NT2/D1 (cell line): Measurements from ENCODE around the gene BMAL1.

ENCODE experiments used
- DNase-seq: peaks from one replicate; pipeline ENCODE4 v3.0.0-alpha.2; 2011; ENCODE audit warnings: low read depth, low spot score
- H3K27me3 ChIP-seq: 2 replicates; pipeline ENCODE4 v1.6.0; 2011; ENCODE audit warnings: mild to moderate bottlenecking; ENCODE audit not compliant: insufficient read length, insufficient read depth
- H3K36me3 ChIP-seq: 2 replicates; pipeline ENCODE4 v1.6.1; 2011; ENCODE audit warnings: mild to moderate bottlenecking, low read length, mixed read lengths; ENCODE audit not compliant: insufficient read depth, insufficient read length
- H3K4me1 ChIP-seq: 2 replicates; pipeline ENCODE4 v1.5.1; 2011; ENCODE audit not compliant: insufficient read depth, insufficient read length
- H3K4me3 ChIP-seq: 2 replicates; pipeline ENCODE4 v1.5.1; 2011; ENCODE audit warnings: low read depth; ENCODE audit not compliant: insufficient read length
- H3K9ac ChIP-seq: 2 replicates; pipeline ENCODE4 v1.6.0; 2011; ENCODE audit warnings: low read depth; ENCODE audit not compliant: insufficient read length
- H3K9me3 ChIP-seq: 2 replicates; pipeline ENCODE4 v1.5.1; 2011; ENCODE audit warnings: mild to moderate bottlenecking, low read length; ENCODE audit not compliant: insufficient read depth
- SUZ12 ChIP-seq: IDR thresholded peaks from 2 replicates; pipeline ENCODE4 v1.6.1; 2011; ENCODE audit not compliant: insufficient read length, insufficient read depth; ENCODE audit errors: extremely low read depth
- YY1 ChIP-seq: IDR thresholded peaks from 2 replicates; pipeline ENCODE4 v1.6.1; 2011; ENCODE audit not compliant: insufficient read length, insufficient read depth
- ZNF274 ChIP-seq: IDR thresholded peaks from 2 replicates; pipeline ENCODE4 v1.6.1; 2011; ENCODE audit warnings: mild to moderate bottlenecking, low read depth, low read length

The BMAL1 gene

DNA sequence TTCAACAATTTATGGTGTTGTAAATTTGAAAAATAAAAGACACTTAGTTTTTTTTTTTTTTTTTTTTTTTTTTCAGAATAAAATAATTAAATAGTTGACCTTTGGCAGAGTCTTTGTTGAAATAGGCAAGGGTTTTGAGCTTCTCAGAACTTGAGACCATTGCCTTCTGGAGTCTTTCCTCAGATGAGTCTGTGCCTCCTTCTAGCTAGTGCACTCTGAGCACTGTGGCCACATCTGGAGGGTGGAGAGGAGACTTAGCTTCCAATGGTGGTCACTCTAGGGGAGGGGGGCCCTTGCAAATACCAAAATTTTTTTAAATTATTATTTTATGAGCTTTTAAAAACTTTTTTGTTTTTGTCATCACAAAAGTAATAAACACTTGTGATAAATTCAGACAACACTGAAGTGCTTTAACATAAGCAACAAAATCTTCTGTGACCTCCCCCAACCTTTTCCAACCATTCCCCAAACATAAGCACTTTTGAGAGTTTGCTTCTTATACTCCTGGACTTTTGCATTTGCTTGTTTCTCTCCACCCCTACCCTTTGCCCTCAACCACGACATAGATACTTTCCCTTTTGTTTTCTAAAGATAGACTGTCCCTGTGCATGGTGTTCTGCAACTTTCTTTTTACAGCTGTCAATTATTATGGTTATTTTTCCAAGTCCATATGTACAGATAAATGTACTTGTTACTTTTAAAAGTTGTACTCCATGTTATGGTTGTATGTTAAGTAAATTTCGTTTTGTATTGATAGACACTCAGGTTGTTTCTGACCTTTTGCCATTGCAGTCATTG is 41.1 kb downstream of the BMAL1 start:
- H3K9ac ChIP-seq, result no peak overlapping the region
- no peaks in the 10 kb centered on the region for H3K9me3 ChIP-seq
- no peaks in the 10 kb centered on the region for H3K36me3 ChIP-seq
- H3K27me3 ChIP-seq, result no peaks in the 10 kb centered on the region
- no peak overlapping the region for H3K4me3 ChIP-seq
- TF ChIP-seq SUZ12, result no peak
- no peak for TF ChIP-seq YY1
- TF ChIP-seq ZNF274, result no peak
- no peak for DNase-seq
- peaks cover 5% of the 10 kb centered on the region for H3K4me1 ChIP-seq

DNA sequence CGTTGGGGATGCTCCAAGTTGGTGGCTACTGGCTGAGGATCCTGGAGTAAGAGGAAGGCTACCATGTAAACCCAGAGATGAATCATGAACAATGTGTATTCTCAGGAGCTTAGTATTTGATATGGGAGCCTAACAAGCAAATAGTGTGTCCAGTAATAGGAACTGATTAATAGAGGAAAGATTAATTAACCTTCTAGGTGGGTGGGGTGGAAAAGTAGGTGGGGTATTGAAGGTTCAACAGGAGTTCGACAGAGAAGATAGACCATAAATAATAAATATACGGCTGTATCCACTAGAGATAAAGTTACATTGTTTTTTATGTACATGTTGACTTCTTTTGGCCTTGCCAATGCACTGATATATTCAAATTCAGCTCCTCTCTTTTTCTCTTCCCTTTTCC is 43.1 kb downstream of the BMAL1 start:
- no peaks in the 10 kb centered on the region for H3K36me3 ChIP-seq
- H3K4me1 ChIP-seq, result no peaks in the 10 kb centered on the region
- H3K4me3 ChIP-seq, result no peak overlapping the region
- TF ChIP-seq YY1 (no peak), ZNF274 (no peak), SUZ12 (no peak)
- no peak overlapping the region for H3K9ac ChIP-seq
- DNase-seq, result no peak
- H3K9me3 ChIP-seq, result no peaks in the 10 kb centered on the region
- no peaks in the 10 kb centered on the region for H3K27me3 ChIP-seq

DNA sequence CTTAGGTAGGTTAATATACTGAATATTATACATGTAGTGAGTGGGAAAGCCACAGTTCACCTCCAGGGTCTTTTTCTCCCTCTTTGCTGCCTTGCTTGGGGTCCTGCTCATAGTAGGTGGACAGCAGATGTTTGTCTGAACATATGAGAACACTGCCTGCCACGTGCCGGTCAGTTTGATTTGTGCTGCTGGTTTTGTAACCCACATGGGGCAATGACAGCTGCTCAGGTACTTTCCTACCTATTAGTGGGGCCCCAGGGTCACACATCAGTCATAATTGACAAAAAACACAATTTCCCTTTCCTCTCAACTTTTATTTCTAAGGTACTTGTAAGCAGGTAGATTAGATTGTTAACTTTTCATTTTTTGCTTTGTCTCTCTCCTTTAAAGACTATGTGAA is 43.8 kb downstream of the BMAL1 start:
- Histone ChIP-seq H3K4me1 (no peaks in the 10 kb centered on the region), H3K9me3 (no peaks in the 10 kb centered on the region), H3K36me3 (no peaks in the 10 kb centered on the region), H3K4me3 (no peak overlapping the region), H3K9ac (no peak overlapping the region), H3K27me3 (no peaks in the 10 kb centered on the region)
- no peak for DNase-seq
- no peak for TF ChIP-seq ZNF274
- TF ChIP-seq YY1, result no peak
- TF ChIP-seq SUZ12, result no peak

DNA sequence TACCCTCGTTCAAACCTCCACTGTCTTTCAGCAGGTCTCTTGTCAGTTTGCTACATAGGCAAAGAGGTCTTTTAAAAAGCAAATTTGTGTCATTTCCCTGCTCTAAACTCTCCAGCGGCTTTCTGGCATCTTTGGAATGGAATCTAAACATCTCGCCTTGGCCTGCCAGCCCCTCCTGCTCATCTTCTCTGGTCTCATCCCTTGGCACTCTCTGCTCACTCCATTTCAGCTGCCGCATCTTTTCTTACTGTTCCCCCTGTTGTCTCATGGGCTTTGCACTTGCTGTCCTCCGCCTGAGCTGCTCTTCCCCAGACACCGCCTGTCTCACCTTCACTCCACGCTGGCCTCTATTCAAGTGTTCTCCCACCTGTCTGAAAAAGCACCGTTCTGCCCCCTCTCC is 46.6 kb downstream of the BMAL1 start:
- Histone ChIP-seq H3K36me3 (no peaks in the 10 kb centered on the region), H3K9ac (no peak overlapping the region)
- no peak for DNase-seq

DNA sequence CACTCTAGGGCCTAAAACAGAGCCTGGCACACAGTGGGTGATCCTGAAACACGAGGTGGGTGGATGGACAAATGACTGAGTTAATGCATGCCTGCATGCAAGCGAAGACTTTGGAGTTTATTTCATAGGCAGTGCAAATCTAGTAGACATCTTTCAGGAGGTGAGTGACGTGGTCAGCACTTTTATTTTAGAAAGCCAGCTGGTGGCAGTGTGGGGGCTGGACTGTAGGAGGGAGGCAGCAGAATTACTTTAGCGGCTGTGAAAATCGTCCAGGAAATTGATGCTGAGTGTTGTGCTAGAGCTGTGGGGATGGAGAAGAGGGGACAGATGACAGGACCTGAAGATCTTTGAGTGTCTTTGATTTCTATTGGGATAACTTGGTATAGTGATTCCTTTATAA is 47.1 kb downstream of the BMAL1 start:
- no peaks in the 10 kb centered on the region for H3K9me3 ChIP-seq
- no peak for DNase-seq
- no peaks in the 10 kb centered on the region for H3K4me1 ChIP-seq
- no peaks in the 10 kb centered on the region for H3K27me3 ChIP-seq
- TF ChIP-seq YY1 (no peak), SUZ12 (no peak), ZNF274 (no peak)
- H3K9ac ChIP-seq, result no peak overlapping the region
- H3K36me3 ChIP-seq, result no peaks in the 10 kb centered on the region
- no peak overlapping the region for H3K4me3 ChIP-seq

More for the DNA sequence above, 46.6 kb downstream of the BMAL1 start:
- Histone ChIP-seq H3K27me3 (no peaks in the 10 kb centered on the region), H3K9me3 (no peaks in the 10 kb centered on the region), H3K4me1 (no peaks in the 10 kb centered on the region), H3K4me3 (no peak overlapping the region)
- TF ChIP-seq YY1 (no peak), ZNF274 (no peak), SUZ12 (no peak)

DNA sequence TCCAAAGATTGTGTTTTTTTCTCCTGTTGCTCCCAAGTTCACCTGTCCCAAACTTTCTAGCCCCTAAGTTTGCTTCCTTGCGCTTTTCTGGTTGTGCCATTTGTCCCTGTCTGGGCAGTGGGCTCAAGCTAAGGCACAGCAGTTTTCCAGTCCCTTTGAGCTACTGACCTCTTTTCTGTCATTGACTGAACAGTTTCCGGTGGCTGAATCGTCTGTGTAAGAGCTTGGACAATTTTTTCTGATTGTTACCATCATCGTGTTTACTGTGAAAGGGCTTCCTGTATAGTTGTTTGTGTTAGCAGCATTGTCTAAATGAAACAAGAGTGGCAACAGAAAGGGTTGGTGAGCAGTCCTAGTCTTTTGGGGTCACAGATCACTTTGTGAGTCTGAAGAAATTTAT is 49.8 kb downstream of the BMAL1 start:
- no peaks in the 10 kb centered on the region for H3K27me3 ChIP-seq
- no peak overlapping the region for H3K9ac ChIP-seq
- no peaks in the 10 kb centered on the region for H3K36me3 ChIP-seq
- TF ChIP-seq YY1 (no peak), ZNF274 (no peak), SUZ12 (no peak)
- no peaks in the 10 kb centered on the region for H3K4me1 ChIP-seq
- DNase-seq, result no peak
- H3K4me3 ChIP-seq, result no peak overlapping the region
- H3K9me3 ChIP-seq, result no peaks in the 10 kb centered on the region

DNA sequence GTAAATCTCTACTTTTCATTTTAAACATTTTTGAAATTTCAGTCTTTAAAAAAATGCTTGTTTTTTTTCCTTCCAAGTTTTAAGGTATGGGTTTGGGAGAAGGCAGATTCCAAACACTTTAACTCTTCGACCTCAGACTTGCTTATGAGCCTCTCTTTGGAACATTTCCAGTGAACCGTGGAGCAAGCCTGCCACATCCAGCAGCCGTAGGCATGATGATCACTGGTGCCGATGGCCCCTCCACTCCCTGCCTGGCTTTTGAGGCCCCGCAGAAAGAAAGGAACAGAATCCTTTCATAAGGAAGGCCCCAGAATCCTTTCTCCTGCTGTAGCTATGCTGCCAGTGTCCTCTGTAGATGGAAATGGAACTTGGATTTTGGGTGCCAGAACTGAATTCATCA is 50.7 kb downstream of the BMAL1 start:
- Histone ChIP-seq H3K27me3 (no peaks in the 10 kb centered on the region), H3K9me3 (no peaks in the 10 kb centered on the region), H3K4me1 (no peaks in the 10 kb centered on the region), H3K4me3 (no peak overlapping the region), H3K36me3 (no peaks in the 10 kb centered on the region), H3K9ac (no peak overlapping the region)
- no peak for DNase-seq
- TF ChIP-seq YY1 (no peak), ZNF274 (no peak), SUZ12 (no peak)
